HepG2 (cell line): Measurements from ENCODE around the gene FKBP14. TPM values are rescaled to one million over a fixed set of nuclear protein-coding genes. Genes with fewer than 3 reads are reported as not detected.

ENCODE experiments used
- ATAD3A ChIP-seq: sonication (generic); formaldehyde crosslinking; IDR thresholded peaks from 2 replicates; pipeline ENCODE4 v1.4.0; 2020; ENCODE audit warnings: missing genetic modification reagents
- CC2D1A ChIP-seq: sonication (generic); formaldehyde crosslinking; IDR thresholded peaks from 2 replicates; pipeline ENCODE4 v1.8.1; 2023; ENCODE audit warnings: mild to moderate bottlenecking, missing genetic modification reagents
- CCDC6 ChIP-seq: sonication (generic); formaldehyde crosslinking; IDR thresholded peaks from 2 replicates; pipeline ENCODE4 v1.8.1; 2022; ENCODE audit warnings: mild to moderate bottlenecking, missing genetic modification reagents, moderate library complexity
- CHD4 ChIP-seq: fragments of 200-600 bp; sonication (generic); IDR thresholded peaks from 2 replicates; pipeline ENCODE4 v1.7.0; 2017; ENCODE audit warnings: mild to moderate bottlenecking, low read length, borderline replicate concordance
- GATAD1 ChIP-seq: IDR thresholded peaks from 2 replicates; pipeline ENCODE4 v1.6.1; 2016; ENCODE audit warnings: missing genetic modification reagents, missing compliant biosample characterization
- HDAC6 ChIP-seq: fragments of 200-600 bp; sonication (generic); IDR thresholded peaks from 2 replicates; pipeline ENCODE4 v1.7.0; 2017; ENCODE audit warnings: mild to moderate bottlenecking, antibody characterized with exemption, low read length, low read depth
- HNF1B ChIP-seq: sonication (generic); formaldehyde crosslinking; IDR thresholded peaks from 2 replicates; pipeline ENCODE4 v1.5.1; 2020; ENCODE audit warnings: mild to moderate bottlenecking, moderate library complexity, missing genetic modification reagents
- HOXA3 ChIP-seq: sonication (generic); formaldehyde crosslinking; IDR thresholded peaks from 2 replicates; pipeline ENCODE4 v1.5.0; 2020; ENCODE audit warnings: missing genetic modification reagents
- ISX ChIP-seq: sonication (generic); formaldehyde crosslinking; conservative IDR thresholded peaks from 2 replicates; pipeline ENCODE4 v1.5.0; 2020; ENCODE audit warnings: missing genetic modification reagents
- KMT2B ChIP-seq: IDR thresholded peaks from 2 replicates; pipeline ENCODE4 v1.6.1; 2016; ENCODE audit warnings: missing genetic modification reagents, missing compliant biosample characterization
- MAF1 ChIP-seq: sonication (generic); formaldehyde crosslinking; IDR thresholded peaks from 2 replicates; pipeline ENCODE4 v1.5.0; 2020; ENCODE audit warnings: missing genetic modification reagents, borderline replicate concordance
- NCOA1 ChIP-seq: sonication (generic); formaldehyde crosslinking; IDR thresholded peaks from 2 replicates; pipeline ENCODE4 v1.9.0; 2021; ENCODE audit warnings: missing genetic modification reagents
- PAXIP1 ChIP-seq: sonication (generic); formaldehyde crosslinking; conservative IDR thresholded peaks from 2 replicates; pipeline ENCODE4 v1.4.0; 2020; ENCODE audit warnings: mild to moderate bottlenecking, missing genetic modification reagents, moderate library complexity
- PRMT3 ChIP-seq: sonication (generic); formaldehyde crosslinking; IDR thresholded peaks from 2 replicates; pipeline ENCODE4 v1.8.1; 2022; ENCODE audit warnings: low read depth, mild to moderate bottlenecking, moderate library complexity, missing genetic modification reagents, borderline replicate concordance
- SNAPC2 ChIP-seq: sonication (generic); formaldehyde crosslinking; IDR thresholded peaks from 2 replicates; pipeline ENCODE4 v1.8.1; 2022; ENCODE audit warnings: mild to moderate bottlenecking, missing genetic modification reagents
- SP140L ChIP-seq: sonication (generic); formaldehyde crosslinking; IDR thresholded peaks from 2 replicates; pipeline ENCODE4 v1.4.0; 2020; ENCODE audit warnings: missing genetic modification reagents, borderline replicate concordance
- TRIM24 ChIP-seq: sonication (generic); formaldehyde crosslinking; IDR thresholded peaks from 2 replicates; pipeline ENCODE4 v1.8.0; 2022; ENCODE audit warnings: mild to moderate bottlenecking, missing genetic modification reagents
- ZBTB7A ChIP-seq: sonication (generic); formaldehyde crosslinking; IDR thresholded peaks from 2 replicates; pipeline ENCODE4 v1.8.0; 2022; ENCODE audit warnings: mild to moderate bottlenecking, missing genetic modification reagents
- ZNF124 ChIP-seq: sonication (generic); formaldehyde crosslinking; IDR thresholded peaks from 2 replicates; pipeline ENCODE4 v1.4.0; 2020; ENCODE audit warnings: missing genetic modification reagents
- ZNF136 ChIP-seq: sonication (generic); formaldehyde crosslinking; IDR thresholded peaks from 2 replicates; pipeline ENCODE4 v1.8.1; 2022; ENCODE audit warnings: low read depth, mild to moderate bottlenecking, moderate library complexity, missing genetic modification reagents
- ZNF280B ChIP-seq: sonication (generic); formaldehyde crosslinking; IDR thresholded peaks from 2 replicates; pipeline ENCODE4 v1.5.0; 2020; ENCODE audit warnings: missing genetic modification reagents, mild to moderate bottlenecking, borderline replicate concordance
- ZNF34 ChIP-seq: sonication (generic); formaldehyde crosslinking; IDR thresholded peaks from 2 replicates; pipeline ENCODE4 v1.4.0; 2020; ENCODE audit warnings: mild to moderate bottlenecking, missing genetic modification reagents, borderline replicate concordance
- ZNF670 ChIP-seq: sonication (generic); formaldehyde crosslinking; IDR thresholded peaks from 2 replicates; pipeline ENCODE4 v1.8.0; 2022; ENCODE audit warnings: mild to moderate bottlenecking, missing genetic modification reagents, borderline replicate concordance
- ZNF776 ChIP-seq: sonication (generic); formaldehyde crosslinking; IDR thresholded peaks from 2 replicates; pipeline ENCODE4 v1.4.0; 2020; ENCODE audit warnings: mild to moderate bottlenecking, missing genetic modification reagents
- polyA plus RNA-seq, 8 experiments: library from polyadenylated mRNA; depleted of rRNA in 3 of 8; stranded (reverse) in 7 of 8; unstranded in 1 of 8; fragments of >200 nt; fragmentation: Illumina TruSeq in 4 of 8; extraction: Trizol in 4 of 8; gene quantifications; 2 replicates each; pipeline versions ENCODE4 v1.2.1 to v1.2.3, GENCODE V29; 2011 to 2016; ENCODE audit warnings: low read depth in 4 of 8, missing spikeins in 1 of 8, mixed read lengths in 1 of 8; ENCODE audit not compliant: insufficient read depth in 1 of 8
- total RNA-seq, 5 experiments: library from RNA; depleted of rRNA; stranded (reverse); fragments of >200 nt; fragmentation: Illumina TruSeq; extraction: Trizol; gene quantifications; 2 replicates each; pipeline ENCODE4 v1.2.3, GENCODE V29; 2016; ENCODE audit warnings: low read depth in 1 of 5

The FKBP14 gene
- total and polyA plus RNA-seq, 2 of the 13 experiments (the other 11 are each of a cell fraction or from before 2014, with no cell fraction given) = 20.0 to 32.3 TPM

GRCh38 chr7:29989257-29989995 is 37.1 kb downstream of the FKBP14 start, which contains the start of gene SCRN1 (continued):
- TF ChIP-seq HNF1B (CRISPR knock-in tag) (no peak), SNAPC2 (CRISPR knock-in tag) (no peak), ZBTB7A (CRISPR knock-in tag) (no peak), NCOA1 (CRISPR knock-in tag) (no peak), ZNF124 (CRISPR knock-in tag) (no peak), ZNF280B (CRISPR knock-in tag) (no peak), PRMT3 (CRISPR knock-in tag) (no peak), CC2D1A (no peak), SP140L (no peak), ZNF670 (CRISPR knock-in tag) (no peak), HOXA3 (CRISPR knock-in tag) (0 out of 2 replicates have a peak, but pooled peaks have one; percentile 5), CHD4 (no peak), GATAD1 (CRISPR knock-in tag) (no peak), HDAC6 (no peak), MAF1 (CRISPR knock-in tag) (no peak), ISX (CRISPR knock-in tag) (0 out of 2 replicates have a peak, but pooled peaks have one; percentile 48), ZNF34 (CRISPR knock-in tag) (no peak), ZNF776 (CRISPR knock-in tag) (0 out of 2 replicates have a peak, but pooled peaks have one; percentile 53), CCDC6 (CRISPR knock-in tag) (no peak; the same call in 1 of the 2 replicates), ZNF136 (CRISPR knock-in tag) (no peak), PAXIP1 (CRISPR knock-in tag) (no peak), ATAD3A (CRISPR knock-in tag) (no peak), TRIM24 (no peak), KMT2B (0 out of 2 replicates have a peak, but pooled peaks have one; percentile 23)
